Activated naive CD4-positive, alpha-beta T cell treated with anti-CD3 and anti-CD28 coated beads, Interleukin-2, amount 50 U/mL, for 24 hours (primary cell): ENCODE results near the gene DLX6.

Source experiments
- H3K27ac Mint-ChIP-seq: one replicate; pipeline ENCODE4 v1.8.0; 2021; ENCODE audit warnings: mild to moderate bottlenecking, mixed read lengths
- H3K27me3 Mint-ChIP-seq: one replicate; pipeline ENCODE4 v1.8.0; 2021; ENCODE audit warnings: mixed read lengths
- H3K36me3 Mint-ChIP-seq: one replicate; pipeline ENCODE4 v1.8.0; 2021; ENCODE audit warnings: mixed read lengths
- H3K4me1 Mint-ChIP-seq: one replicate; pipeline ENCODE4 v1.8.0; 2021; ENCODE audit warnings: mixed read lengths
- H3K4me3 Mint-ChIP-seq: one replicate; pipeline ENCODE4 v1.8.0; 2021; ENCODE audit warnings: mild to moderate bottlenecking, mixed read lengths
- H3K9me3 Mint-ChIP-seq: one replicate; pipeline ENCODE4 v1.8.0; 2021; ENCODE audit warnings: mixed read lengths

The DLX6 gene

GRCh38 chr7:97005183-97006054, at the start of gene DLX6:
Gene DLX6 (plus strand): TSS chr7:97005553. CDS start chr7:97005978, 425 bp downstream.
- Mint-ChIP-seq H3K27me3 (peaks cover 66% of the 10 kb centered on the region), H3K9me3 (no peaks in the 10 kb centered on the region), H3K27ac (no peak within 1 kb of the TSS), H3K4me1 (peaks cover 18% of the 10 kb centered on the region), H3K4me3 (peak within 1 kb of the TSS; percentile 80), H3K36me3 (peaks cover 2% of the 10 kb centered on the region)

DNA sequence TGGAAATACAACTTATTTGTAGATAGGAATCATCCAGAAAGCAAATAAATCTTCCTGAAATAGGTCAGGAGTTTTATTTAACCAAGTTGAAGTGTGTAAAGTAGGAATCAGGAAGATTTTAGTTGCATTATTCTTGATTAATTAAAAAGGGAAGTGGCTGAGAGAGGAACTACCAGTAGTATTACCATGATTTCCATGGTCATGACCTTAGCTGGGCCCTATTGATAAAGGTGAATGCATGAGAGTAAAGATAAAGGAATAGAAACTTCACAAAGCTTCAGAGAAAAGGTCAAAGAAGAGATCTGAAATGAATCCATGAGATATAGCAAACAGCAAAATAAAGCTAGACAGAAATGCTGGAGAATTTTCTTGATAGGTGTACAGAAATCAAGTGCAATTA, 46.2 kb upstream of the DLX6 start:
- Mint-ChIP-seq H3K4me3 (no peak overlapping the region), H3K27ac (no peak overlapping the region), H3K9me3 (no peaks in the 10 kb centered on the region), H3K4me1 (no peaks in the 10 kb centered on the region), H3K36me3 (no peaks in the 10 kb centered on the region), H3K27me3 (peaks cover 23% of the 10 kb centered on the region)

- H3K36me3 Mint-ChIP-seq, result no peaks in the 10 kb centered on the region
- no peaks in the 10 kb centered on the region for H3K4me1 Mint-ChIP-seq
- no peaks in the 10 kb centered on the region for H3K9me3 Mint-ChIP-seq
- peaks cover 24% of the 10 kb centered on the region for H3K27me3 Mint-ChIP-seq
- H3K27ac Mint-ChIP-seq, result no peak overlapping the region
- no peak overlapping the region for H3K4me3 Mint-ChIP-seq
Measured at GRCh38 chr7:96962221-96962885, 43.0 kb upstream of the DLX6 start.

GRCh38 chr7:96968981-96969380, 36.4 kb upstream of the DLX6 start:
- no peak overlapping the region for H3K27ac Mint-ChIP-seq
- no peaks in the 10 kb centered on the region for H3K4me1 Mint-ChIP-seq
- no peaks in the 10 kb centered on the region for H3K36me3 Mint-ChIP-seq
- H3K9me3 Mint-ChIP-seq, result no peaks in the 10 kb centered on the region
- no peak overlapping the region for H3K4me3 Mint-ChIP-seq
- peaks cover 32% of the 10 kb centered on the region for H3K27me3 Mint-ChIP-seq

- Mint-ChIP-seq H3K4me1 (no peaks in the 10 kb centered on the region), H3K27me3 (peaks cover 29% of the 10 kb centered on the region), H3K9me3 (no peaks in the 10 kb centered on the region), H3K4me3 (no peak overlapping the region), H3K27ac (no peak overlapping the region), H3K36me3 (no peaks in the 10 kb centered on the region)
Measured at GRCh38 chr7:96970739-96971138, 34.6 kb upstream of the DLX6 start.

GRCh38 chr7:96973986-96974385, 31.4 kb upstream of the DLX6 start:
- Mint-ChIP-seq H3K27me3 (peaks cover 21% of the 10 kb centered on the region), H3K27ac (no peak overlapping the region), H3K9me3 (no peaks in the 10 kb centered on the region), H3K4me1 (no peaks in the 10 kb centered on the region), H3K36me3 (no peaks in the 10 kb centered on the region), H3K4me3 (no peak overlapping the region)

DNA sequence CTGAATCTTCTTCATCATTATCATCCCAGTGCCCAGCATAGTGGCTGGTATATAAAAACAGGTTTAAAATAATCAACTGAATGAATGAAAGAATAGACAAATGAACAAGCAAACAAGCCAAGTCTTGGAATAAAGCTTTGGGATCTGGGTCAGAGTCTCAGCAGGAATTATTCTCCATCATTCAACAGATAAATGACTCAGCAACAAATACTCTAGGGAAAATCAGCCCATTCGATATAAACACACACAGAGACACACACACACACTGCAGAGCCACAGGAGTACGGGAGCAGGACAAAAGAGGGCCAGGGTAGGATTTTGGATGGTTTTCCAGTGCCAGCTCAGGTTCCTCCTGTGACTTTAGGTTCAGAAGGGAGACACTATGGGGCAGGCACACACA, 29.2 kb upstream of the DLX6 start:
- H3K4me1 Mint-ChIP-seq, result no peaks in the 10 kb centered on the region
- no peaks in the 10 kb centered on the region for H3K9me3 Mint-ChIP-seq

GRCh38 chr7:96977445-96977844, 27.9 kb upstream of the DLX6 start:
- Mint-ChIP-seq H3K27ac (no peak overlapping the region), H3K9me3 (no peaks in the 10 kb centered on the region), H3K36me3 (no peaks in the 10 kb centered on the region), H3K27me3 (peaks cover 19% of the 10 kb centered on the region), H3K4me1 (no peaks in the 10 kb centered on the region), H3K4me3 (no peak overlapping the region)

More for the DNA sequence above, 29.2 kb upstream of the DLX6 start:
- H3K36me3 Mint-ChIP-seq, result no peaks in the 10 kb centered on the region
- H3K4me3 Mint-ChIP-seq, result no peak overlapping the region
- no peak overlapping the region for H3K27ac Mint-ChIP-seq
- H3K27me3 Mint-ChIP-seq, result peaks cover 21% of the 10 kb centered on the region

DNA sequence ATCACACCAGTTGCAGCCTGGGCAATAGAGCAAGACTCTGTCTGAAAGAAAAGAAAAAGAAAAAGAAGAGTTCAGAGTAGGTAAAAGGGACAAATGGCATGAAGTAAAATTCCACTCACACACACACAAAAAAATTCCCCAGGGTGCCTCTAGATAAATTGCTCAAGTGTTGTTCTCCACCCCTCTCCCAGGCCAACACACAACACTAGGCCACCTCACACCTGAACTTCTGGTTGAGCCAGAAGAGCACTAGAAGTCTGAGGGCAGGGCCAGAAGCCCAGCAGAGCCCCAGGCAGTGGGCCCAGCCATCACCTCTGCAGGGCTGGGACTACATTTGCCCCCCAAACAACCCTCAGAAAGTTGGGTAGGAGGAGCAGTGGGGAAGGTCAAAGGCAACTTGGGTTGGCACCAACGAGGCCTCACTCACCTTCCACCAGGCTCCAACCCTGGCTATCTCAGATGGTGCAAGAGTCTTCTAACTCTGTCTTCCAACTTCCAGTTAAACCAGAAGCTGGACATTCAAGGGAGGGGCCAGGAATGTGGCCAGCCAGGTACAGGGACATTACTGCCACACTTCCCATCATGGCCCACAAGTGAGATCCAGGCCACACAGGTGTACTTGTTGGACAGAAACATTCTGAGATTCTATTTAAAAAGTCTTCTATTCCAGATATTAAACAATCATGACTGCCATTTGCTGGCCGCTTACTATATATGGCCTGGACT, 25.6 kb upstream of the DLX6 start:
- Mint-ChIP-seq H3K4me1 (no peaks in the 10 kb centered on the region), H3K4me3 (no peak overlapping the region), H3K27me3 (peaks cover 29% of the 10 kb centered on the region), H3K36me3 (no peaks in the 10 kb centered on the region), H3K9me3 (no peaks in the 10 kb centered on the region), H3K27ac (no peak overlapping the region)

GRCh38 chr7:96982586-96982985, 22.8 kb upstream of the DLX6 start:
- H3K4me1 Mint-ChIP-seq, result no peaks in the 10 kb centered on the region
- no peak overlapping the region for H3K4me3 Mint-ChIP-seq
- H3K27me3 Mint-ChIP-seq, result peaks cover 41% of the 10 kb centered on the region
- no peaks in the 10 kb centered on the region for H3K36me3 Mint-ChIP-seq
- no peak overlapping the region for H3K27ac Mint-ChIP-seq
- no peaks in the 10 kb centered on the region for H3K9me3 Mint-ChIP-seq

- no peak overlapping the region for H3K27ac Mint-ChIP-seq
- no peaks in the 10 kb centered on the region for H3K4me1 Mint-ChIP-seq
- H3K27me3 Mint-ChIP-seq, result peaks cover 64% of the 10 kb centered on the region
Measured at GRCh38 chr7:96985992-96986391, 19.4 kb upstream of the DLX6 start.

DNA sequence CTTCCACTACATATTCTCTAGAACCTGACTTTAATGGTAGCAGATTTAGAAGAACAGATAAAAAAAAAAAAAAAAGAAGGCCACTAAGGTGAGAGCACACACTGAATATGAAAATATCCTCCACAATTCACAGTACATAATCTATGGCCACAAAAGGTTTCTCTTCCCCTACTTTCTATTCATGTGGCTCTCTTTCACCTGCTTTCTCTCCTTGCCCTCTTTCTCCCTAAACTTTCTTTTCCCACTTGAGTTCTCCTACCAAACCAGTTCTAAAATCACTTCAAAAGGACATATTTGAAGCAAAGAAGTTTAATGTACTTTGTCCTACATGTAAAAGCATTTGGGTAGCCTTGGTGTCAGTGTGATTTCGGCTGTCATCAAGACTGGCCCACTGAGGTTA, 18.5 kb upstream of the DLX6 start:
- Mint-ChIP-seq H3K9me3 (no peaks in the 10 kb centered on the region), H3K36me3 (no peaks in the 10 kb centered on the region), H3K4me3 (no peak overlapping the region), H3K27me3 (peaks cover 65% of the 10 kb centered on the region), H3K27ac (no peak overlapping the region), H3K4me1 (no peaks in the 10 kb centered on the region)

More at GRCh38 chr7:96985992-96986391, 19.4 kb upstream of the DLX6 start:
- Mint-ChIP-seq H3K4me3 (no peak overlapping the region), H3K36me3 (no peaks in the 10 kb centered on the region), H3K9me3 (no peaks in the 10 kb centered on the region)

GRCh38 chr7:96987719-96988118, 17.6 kb upstream of the DLX6 start:
- Mint-ChIP-seq H3K4me3 (no peak overlapping the region), H3K27me3 (peaks cover 69% of the 10 kb centered on the region), H3K36me3 (no peaks in the 10 kb centered on the region), H3K4me1 (no peaks in the 10 kb centered on the region), H3K27ac (no peak overlapping the region), H3K9me3 (no peaks in the 10 kb centered on the region)

- no peaks in the 10 kb centered on the region for H3K4me1 Mint-ChIP-seq
Measured at GRCh38 chr7:96989241-96989858, 16.0 kb upstream of the DLX6 start.

DNA sequence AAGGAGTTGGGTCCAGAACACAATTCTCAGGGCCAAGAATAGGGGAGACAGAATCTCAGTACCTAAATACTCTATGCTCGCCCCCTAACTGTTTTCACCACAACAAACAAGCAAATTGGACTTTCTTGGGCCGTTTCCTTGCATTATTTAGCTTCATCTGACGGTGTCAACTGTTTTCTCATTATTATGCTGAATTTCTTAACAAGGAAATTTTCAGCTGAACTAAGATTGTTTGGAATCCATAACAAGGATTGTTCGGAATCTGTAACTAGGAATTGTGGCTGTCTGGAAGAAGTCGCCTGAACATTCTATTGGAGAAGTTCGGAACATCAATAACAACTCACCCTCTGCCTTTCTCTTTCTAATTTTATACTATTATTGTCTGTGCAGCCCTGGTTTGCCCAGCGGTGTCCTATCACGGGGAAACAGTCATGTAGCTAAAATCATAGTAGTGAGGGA, 15.5 kb upstream of the DLX6 start:
- Mint-ChIP-seq H3K4me1 (no peaks in the 10 kb centered on the region), H3K36me3 (no peaks in the 10 kb centered on the region), H3K9me3 (no peaks in the 10 kb centered on the region), H3K4me3 (no peak overlapping the region), H3K27me3 (peaks cover 73% of the 10 kb centered on the region), H3K27ac (no peak overlapping the region)

More at GRCh38 chr7:96989241-96989858, 16.0 kb upstream of the DLX6 start:
- Mint-ChIP-seq H3K27me3 (peaks cover 72% of the 10 kb centered on the region), H3K27ac (no peak overlapping the region), H3K36me3 (no peaks in the 10 kb centered on the region), H3K4me3 (no peak overlapping the region), H3K9me3 (no peaks in the 10 kb centered on the region)
